Right lobe of liver (tissue), 4 donors: ENCODE data around the gene KRT34.

Source experiments
- CTCF ChIP-seq, 4 donors: fragments of 200-600 bp in 3 of 4; fragments of 450-650 bp in 1 of 4; IDR thresholded peaks; one replicate each; pipeline versions ENCODE4 v1.5.1 to v1.8.0; 2016 to 2022; ENCODE audit warnings: antibody characterized with exemption in 4 of 4, mild to moderate bottlenecking in 2 of 4
- POLR2A ChIP-seq: fragments of 450-650 bp; IDR thresholded peaks from one replicate; pipeline ENCODE4 v1.6.1; 2017; ENCODE audit warnings: antibody characterized with exemption, mild to moderate bottlenecking
- donor health status: DM: no; HTN: no; CAD: no.
- donor health status: DM: no; HTN: no; CAD: no.
- donor health status: DM: no; HTN: yes; CAD: no.

GRCh38 chr17:41328207-41328606 lies 53.9 kb downstream of the KRT34 start:
- no peak for TF ChIP-seq CTCF (IDR thresholded peaks at IDR 0.05)
- no peak for TF ChIP-seq POLR2A
